ENCODE measurements around the gene TTN.

Gene TTN

DNA sequence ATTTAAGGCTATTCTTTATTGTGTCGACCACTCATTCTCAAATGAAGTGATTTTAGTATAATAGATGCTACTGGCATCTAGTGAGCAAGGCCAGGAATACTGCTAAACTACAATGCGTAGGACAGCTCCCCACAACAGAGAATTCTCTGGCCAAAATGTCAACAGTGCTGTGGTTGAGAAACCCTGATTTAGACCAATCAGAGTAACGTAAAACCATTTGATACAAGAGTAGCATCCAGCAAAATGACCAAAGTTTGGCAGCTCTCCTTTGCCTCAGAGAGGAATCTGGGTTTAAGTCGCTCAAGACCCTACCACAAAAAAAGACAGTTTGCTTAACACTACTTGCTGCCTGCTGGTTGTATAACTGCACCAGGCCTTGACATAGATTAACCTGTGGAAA lies 37.0 kb upstream of the TTN start:
- H3K4me3 ChIP-seq (ENCODE audit: low read length) = no peak overlapping the region
- no peak for DNase-seq (ENCODE audit: low read depth)
- TF ChIP-seq, protein P1, sequence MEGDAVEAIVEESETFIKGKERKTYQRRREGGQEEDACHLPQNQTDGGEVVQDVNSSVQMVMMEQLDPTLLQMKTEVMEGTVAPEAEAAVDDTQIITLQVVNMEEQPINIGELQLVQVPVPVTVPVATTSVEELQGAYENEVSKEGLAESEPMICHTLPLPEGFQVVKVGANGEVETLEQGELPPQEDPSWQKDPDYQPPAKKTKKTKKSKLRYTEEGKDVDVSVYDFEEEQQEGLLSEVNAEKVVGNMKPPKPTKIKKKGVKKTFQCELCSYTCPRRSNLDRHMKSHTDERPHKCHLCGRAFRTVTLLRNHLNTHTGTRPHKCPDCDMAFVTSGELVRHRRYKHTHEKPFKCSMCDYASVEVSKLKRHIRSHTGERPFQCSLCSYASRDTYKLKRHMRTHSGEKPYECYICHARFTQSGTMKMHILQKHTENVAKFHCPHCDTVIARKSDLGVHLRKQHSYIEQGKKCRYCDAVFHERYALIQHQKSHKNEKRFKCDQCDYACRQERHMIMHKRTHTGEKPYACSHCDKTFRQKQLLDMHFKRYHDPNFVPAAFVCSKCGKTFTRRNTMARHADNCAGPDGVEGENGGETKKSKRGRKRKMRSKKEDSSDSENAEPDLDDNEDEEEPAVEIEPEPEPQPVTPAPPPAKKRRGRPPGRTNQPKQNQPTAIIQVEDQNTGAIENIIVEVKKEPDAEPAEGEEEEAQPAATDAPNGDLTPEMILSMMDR (conservative IDR thresholded peaks at IDR 0.05; ENCODE audit: low read length) = no peak

DNA sequence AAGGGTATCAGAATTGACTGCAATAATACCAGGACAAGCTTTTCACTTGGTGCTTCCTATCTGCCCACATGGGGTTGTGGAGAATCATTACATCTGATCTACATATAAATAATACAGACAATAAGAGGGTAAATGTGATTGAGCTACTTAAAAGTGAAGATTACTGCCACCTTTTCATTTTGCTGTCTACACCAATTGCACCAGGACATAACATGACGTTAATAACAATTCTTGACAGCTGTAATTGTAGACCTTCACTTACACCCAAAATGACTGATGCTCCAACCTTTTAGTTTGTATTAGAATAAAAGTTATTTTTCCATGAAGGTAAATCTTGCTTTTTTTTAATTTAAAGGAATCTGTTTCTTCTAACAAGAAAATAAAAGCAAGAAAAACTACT lies 36.5 kb upstream of the TTN start:
- DNase-seq (ENCODE audit: low read depth) = no peak
- TF ChIP-seq, protein P1 (conservative IDR thresholded peaks at IDR 0.05; ENCODE audit: low read length) = no peak
- no peak overlapping the region for H3K4me3 ChIP-seq (ENCODE audit: low read length)

DNA sequence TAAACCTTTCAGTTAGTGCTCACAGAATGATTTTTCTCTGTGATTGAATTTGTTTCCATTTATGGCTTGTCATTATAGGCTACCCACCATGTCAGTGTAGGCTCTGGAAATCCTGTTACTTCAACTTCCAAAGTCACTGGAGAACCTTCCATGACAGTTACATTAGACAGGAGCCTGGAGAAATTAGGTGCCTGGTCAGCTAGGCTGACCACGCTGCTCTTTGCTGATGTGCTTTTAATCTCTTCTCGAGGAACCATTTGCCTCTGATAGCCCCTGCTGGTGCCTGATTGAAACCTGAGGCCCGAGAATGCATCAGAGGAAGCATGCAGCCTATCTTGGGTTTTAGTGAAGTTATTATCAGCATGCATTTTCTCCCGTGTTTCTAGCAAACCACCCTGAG lies 29.6 kb upstream of the TTN start:
- DNase-seq (ENCODE audit: low read depth) = no peak
- TF ChIP-seq, protein P1 (conservative IDR thresholded peaks at IDR 0.05; ENCODE audit: low read length) = no peak
- H3K4me3 ChIP-seq (ENCODE audit: low read length) = no peak overlapping the region

DNA sequence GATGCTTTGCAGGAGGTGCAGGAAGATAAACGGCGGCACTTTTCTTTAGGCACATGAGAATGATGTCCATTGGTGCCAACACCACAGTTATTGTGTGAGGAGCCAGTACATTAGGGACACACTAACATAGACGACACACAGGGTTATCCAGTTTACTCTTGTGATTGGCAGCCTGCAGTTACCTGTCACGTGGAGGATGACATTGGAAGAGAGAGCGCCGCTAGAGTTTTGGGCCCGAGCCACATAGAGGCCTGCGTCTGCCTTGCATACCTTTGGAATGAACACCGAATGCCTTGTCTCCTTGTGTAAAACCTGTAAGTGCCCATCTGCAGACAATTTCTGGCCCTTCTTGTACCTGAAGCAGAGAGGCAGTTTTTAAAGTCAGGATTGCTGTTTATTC lies 26.9 kb upstream of the TTN start:
- H3K4me3 ChIP-seq (ENCODE audit: low read length) = no peak overlapping the region
- no peak for DNase-seq (ENCODE audit: low read depth)
- TF ChIP-seq, protein P1 (conservative IDR thresholded peaks at IDR 0.05; ENCODE audit: low read length) = no peak

DNA sequence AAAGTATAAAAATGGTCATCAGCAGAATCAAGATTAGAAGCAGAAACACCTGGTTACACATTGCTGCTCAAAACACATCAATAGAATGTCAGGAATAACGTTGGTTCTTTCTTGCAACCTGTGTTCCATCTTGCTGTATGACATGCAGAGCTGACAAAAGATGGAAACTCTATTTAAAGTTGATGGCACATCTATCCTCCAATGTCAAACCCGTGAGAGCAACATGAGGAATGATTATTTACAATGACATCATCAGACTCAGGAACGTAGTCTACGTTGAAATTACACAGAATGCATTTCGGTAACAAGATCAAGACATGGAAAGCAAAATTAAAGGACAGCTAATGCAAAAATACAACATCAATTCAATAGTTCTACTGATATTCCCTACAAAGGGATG lies 26.2 kb upstream of the TTN start:
- TF ChIP-seq, protein P1 (conservative IDR thresholded peaks at IDR 0.05; ENCODE audit: low read length) = no peak
- H3K4me3 ChIP-seq (ENCODE audit: low read length) = no peak overlapping the region
- DNase-seq (ENCODE audit: low read depth) = no peak

DNA sequence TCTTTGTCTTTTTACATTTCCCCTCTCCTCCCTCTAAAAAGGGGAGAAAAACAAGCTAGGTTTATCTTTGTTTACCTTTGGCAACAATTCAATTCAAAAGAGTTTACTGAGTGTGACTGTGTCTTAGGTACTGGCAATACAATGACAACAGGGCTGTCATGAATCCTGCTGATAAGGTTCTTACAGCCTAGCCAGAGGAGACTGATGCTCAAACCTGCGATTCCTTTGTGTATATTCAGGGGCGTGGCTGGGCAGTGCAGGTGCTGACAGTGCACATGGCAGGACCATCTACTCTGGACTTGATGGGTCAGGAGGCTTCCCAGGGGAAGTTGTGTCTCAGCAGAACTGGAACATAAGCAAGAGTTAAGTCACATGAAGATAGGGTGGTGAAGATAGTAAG lies 23.2 kb upstream of the TTN start:
- no peak overlapping the region for H3K4me3 ChIP-seq (ENCODE audit: low read length)
- TF ChIP-seq, protein P1 (conservative IDR thresholded peaks at IDR 0.05; ENCODE audit: low read length) = no peak
- no peak for DNase-seq (ENCODE audit: low read depth)

DNA sequence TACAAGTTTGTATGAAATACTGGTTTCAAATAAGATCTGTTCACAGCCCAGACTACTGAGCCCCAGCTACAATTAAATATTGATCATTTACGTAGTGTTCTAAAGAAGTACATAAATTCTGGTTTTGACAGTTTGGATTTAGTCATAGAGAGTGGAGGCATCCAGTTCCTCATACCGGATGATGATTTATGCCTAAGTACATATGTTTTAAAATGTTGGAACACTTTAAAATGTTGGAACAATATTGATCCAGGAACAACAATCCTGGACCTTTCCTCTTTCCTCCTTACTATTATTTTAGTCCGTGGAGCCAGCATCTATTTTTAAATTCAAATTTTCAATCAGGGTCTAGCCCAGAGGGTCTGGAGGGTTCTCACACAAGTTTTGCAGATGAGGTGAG lies 22.8 kb upstream of the TTN start:
- no peak for DNase-seq (ENCODE audit: low read depth)
- TF ChIP-seq, protein P1 (conservative IDR thresholded peaks at IDR 0.05; ENCODE audit: low read length) = no peak
- no peak overlapping the region for H3K4me3 ChIP-seq (ENCODE audit: low read length)

Measured in AG10803 (cell line).